Heart left ventricle (tissue), 13 donors: Measurements from ENCODE around the gene MYDGF.
A peak's percentile ranks its signal among the peaks of the same experiment; 100 is the strongest.

Experiments used
- POLR2A ChIP-seq, 2 donors: fragments of 450-650 bp; IDR thresholded peaks; one replicate each; pipeline ENCODE4 v1.6.1; 2017; ENCODE audit warnings: antibody characterized with exemption in 2 of 2, mild to moderate bottlenecking in 2 of 2, moderate library complexity in 2 of 2
- TF ChIP-seq, protein P1 (sequence below), 12 donors: fragments of 200-600 bp; sonication (generic) in 4 of 12; IDR thresholded peaks; one replicate each; pipeline versions ENCODE4 v1.5.0 to v1.8.0; 2018 to 2022; ENCODE audit warnings: antibody characterized with exemption in 12 of 12, mild to moderate bottlenecking in 5 of 12
- donor health status: ischemic (EF 13 %, LVEDD 7.1; RV severe dilation, severe dysfunction).
- donor health status: DM: no; HTN: yes; CAD: no.
- donor health status: DM: no; HTN: no; CAD: no.
- donor health status: ischemic (EF 25% LVEDD 6.9; RV normal size, moderate dysfunction).
- donor health status: ischemic (EF 25% LVEDD 5.7; RV mildly dilated, moderate dysfunction).
- donor health status: ischemic (EF 35%, LVEDD 5.7; RV mildly dilated, moderate dysfunction).
- donor health status: nonischemic (EF 11% LVEDD 7.7; RV severe dilation, severe dysfunction).
- donor health status: DM: yes; HTN: yes; CAD: no.
- donor health status: PGD.
- donor health status: ischemic (EF 29% LVEDD 5.4; RV normal size, mild dysfunction).
- donor health status: nonischemic (EF 23%, LVEDD 6.1; RV moderate dilation, normal function).

- TF ChIP-seq POLR2A (IDR thresholded peaks at IDR 0.05), result no peak
- TF ChIP-seq, protein P1, sequence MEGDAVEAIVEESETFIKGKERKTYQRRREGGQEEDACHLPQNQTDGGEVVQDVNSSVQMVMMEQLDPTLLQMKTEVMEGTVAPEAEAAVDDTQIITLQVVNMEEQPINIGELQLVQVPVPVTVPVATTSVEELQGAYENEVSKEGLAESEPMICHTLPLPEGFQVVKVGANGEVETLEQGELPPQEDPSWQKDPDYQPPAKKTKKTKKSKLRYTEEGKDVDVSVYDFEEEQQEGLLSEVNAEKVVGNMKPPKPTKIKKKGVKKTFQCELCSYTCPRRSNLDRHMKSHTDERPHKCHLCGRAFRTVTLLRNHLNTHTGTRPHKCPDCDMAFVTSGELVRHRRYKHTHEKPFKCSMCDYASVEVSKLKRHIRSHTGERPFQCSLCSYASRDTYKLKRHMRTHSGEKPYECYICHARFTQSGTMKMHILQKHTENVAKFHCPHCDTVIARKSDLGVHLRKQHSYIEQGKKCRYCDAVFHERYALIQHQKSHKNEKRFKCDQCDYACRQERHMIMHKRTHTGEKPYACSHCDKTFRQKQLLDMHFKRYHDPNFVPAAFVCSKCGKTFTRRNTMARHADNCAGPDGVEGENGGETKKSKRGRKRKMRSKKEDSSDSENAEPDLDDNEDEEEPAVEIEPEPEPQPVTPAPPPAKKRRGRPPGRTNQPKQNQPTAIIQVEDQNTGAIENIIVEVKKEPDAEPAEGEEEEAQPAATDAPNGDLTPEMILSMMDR (IDR thresholded peaks at IDR 0.05), result peak; percentile 57 to 84 (median 78)
Measured at GRCh38 chr19:4633140-4633967, 36.8 kb downstream of the MYDGF start.
